DMS153 (cell line): ENCODE measurements around the gene PDLIM1.
A peak's percentile ranks its signal among the peaks of the same experiment; 100 is the strongest.
"Not testable (repeated sequence)": the region's sequence is repeated elsewhere in the genome, so short reads cannot be mapped to it uniquely, and the experiment has no call there.

Source experiments
- DNase-seq: peaks from one replicate; lab custom pipeline; 2025; lab: John Stamatoyannopoulos, UW

The PDLIM1 gene

DNA sequence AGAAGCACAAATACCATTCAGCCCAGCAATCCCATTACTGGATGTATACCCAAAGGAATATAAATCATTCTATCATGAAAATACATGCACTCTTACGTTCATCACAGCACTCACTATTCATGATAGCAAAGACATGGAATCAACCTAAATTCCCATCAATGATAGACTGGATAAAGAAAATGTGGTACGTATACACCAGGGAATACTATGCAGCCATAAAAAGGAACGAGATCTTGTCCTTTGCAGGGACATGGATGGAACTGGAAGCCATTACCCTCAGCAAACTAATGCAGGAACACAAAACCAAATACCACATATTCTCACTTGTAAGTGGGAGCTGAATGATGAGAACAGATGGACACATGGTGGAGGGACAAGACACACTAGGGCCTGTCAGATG, 50.7 kb downstream of the PDLIM1 start:
- DNase-seq: not testable (repeated sequence)

DNA sequence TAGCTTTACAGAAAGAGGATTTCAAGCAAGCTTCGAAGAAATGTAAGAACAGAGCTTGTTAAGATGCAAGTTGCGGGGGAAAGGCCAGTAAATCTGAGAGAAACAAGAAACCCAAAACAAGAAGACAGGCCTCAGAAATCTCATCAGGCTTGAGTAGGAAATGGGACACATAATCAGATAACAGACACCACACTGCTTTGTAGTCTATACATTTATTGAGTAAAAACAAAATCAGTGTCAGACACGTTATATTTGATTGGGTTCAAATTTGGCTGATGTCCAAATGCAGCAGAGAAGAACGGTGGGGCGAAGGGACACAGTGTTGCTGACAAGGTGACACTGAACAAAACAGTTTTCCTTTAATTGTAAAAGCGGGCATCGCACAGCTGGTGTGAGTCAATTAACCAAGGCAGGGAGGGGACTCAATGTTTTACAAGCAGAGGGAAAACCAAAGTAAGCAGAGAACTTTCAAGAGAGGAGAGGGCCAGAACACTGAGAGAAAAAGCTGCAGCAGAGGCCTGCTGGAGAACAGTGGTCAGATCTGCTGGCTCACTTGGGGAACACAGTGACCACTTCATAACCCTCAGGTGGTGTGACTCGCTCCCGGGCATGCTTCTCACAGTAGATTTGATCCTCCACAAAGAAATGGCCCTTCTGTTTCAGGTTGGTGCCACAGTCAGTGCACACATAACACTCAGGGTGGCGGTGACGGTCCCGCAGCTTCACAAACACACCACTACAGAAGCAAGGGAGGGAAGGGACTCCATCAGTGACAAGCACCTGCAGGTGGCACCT, 53.2 kb downstream of the PDLIM1 start:
- DNase-seq: no peak

DNA sequence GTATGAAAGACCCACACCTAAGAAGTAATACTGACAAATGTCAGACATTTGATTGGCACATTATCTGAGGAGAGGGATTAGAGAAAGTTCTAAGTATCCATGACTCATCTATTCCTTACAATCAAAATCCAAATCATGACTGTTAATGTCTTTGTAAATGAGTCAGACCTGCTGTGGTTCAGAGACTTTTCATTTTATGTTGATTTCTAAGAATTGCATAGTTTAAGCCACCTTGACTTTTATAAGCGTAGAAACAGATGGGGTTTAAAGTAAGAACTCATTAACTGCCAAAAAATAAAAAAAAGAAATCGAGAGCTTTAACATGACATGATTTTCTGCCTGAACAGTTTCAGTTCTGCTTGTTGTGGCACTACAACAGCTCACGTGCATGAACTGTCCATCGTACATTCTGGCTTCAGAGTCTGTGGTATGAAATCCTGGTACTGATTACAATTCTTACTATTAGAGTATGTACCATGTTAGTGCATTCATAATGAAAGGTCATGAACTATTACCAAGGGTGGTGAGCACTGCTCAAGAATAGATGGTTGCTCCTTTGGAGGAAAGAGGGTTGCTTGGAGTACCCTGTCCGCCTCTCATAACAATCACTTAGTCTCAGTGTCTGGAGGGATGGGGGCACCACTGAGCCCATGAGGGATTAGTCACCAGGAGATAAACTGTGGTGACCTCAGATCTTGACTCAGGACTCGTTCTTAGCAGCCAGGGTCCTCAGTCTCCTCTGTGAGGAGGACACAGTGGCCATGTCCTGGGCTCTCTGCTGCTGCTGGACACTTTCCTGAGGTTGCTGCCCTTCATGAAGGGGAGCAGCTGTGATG, 54.5 kb downstream of the PDLIM1 start:
- DNase-seq: no peak

DNA sequence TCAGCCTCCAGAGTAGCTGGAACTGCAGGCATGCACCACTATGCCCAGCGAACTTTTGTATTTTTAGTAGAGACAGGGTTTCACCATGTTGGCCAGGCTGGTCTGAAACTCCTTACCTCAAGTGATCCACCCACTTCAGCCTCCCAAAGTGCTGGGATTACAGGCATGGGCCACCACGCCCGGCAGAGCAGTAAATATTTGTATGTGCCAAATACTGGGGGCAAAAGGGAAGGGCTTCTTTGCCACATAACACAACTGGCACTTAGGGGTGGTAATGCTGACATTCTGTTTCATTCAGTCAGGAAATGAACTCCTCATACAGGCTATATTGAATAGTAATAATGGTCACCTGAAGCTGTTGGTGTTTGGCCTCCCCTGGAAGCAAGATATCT, 55.1 kb downstream of the PDLIM1 start:
- DNase-seq: no peak

DNA sequence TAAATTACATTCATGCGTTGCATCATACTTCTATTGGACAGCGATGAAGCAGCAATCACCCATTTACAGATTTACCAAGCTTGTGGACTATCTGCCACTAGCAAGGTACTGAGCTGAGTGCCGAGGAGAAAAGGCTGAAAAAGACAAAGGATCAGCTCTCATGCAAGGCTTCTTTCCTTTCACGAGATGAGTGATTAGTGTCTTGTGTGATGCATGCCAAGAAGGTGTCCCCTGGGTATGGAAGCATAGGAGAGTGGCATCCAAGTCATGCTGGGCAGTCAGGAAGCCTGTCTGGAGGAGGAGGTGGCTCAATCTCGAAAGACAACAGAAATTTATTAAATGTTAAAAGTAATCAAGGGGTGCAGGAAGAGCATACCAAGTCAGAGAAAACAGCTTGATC, 55.9 kb downstream of the PDLIM1 start:
- no peak for DNase-seq

DNA sequence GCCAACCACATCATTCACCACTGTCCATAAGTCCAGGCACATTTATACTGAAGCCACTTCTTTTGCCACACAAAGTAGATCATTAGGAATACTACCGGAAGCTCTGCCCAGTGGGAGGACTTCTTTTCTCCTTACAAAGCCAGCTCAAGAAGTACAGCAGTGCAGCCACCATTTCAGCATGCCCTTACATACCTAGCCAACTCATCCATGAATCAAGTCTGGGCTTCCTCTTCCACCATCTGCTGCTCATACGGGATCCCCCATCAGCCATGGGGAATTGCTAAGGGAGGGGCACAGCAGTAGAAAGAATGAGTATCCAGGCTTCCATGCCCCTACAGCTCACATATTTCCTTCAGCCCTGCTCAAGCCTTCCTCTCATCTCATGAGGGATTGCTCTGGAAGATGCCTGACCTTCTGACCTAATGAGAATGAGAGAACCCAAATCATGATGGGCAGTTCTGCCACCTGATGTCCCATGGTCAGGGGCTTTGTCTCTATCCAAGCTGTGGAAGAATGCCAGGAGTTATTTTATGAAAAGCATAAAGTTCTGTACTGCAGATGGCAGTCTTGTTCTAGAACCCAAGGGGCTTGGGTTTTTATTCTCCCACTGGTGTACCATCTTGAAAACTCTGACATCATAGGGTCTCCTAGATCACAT, 57.3 kb downstream of the PDLIM1 start:
- DNase-seq: no peak

DNA sequence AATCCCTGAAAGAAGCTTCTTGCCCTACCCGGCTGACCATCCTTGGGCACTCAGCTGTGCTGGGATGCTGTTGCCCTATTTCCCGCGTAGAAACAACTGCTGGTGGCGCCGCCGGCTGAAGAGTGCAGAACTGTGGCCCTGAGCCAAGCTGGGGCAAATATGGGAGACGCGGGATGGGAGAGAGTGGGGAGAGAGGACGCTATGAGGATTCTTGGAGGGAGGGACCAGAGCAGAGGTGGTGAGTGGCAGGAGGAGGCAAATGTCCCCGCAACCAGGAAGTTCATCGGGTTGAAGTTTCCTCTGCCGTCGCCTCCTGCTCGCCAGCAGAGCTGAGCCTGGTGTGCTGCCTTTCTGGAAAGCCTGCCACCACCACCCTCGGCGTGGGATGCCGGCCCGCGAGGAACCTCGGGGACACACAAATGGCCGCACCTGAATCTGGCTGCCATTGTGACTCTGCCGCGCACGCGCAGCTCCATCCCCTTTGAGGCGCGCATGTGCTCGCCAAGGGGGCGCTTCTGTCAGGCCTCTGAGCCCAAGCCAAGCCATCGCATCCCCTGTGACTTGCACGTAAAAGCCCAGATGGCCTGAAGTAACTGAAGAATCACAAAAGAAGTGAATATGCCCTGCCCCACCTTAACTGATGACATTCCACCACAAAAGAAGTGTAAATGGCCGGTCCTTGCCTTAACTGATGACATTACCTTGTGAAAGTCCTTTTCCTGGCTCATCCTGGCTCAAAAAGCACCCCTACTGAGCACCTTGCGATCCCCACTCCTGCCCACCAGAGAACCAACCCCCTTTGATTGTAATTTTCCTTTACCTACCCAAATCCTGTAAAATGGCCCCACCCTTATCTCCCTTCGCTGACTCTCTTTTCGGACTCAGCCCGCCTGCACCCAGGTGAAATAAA, 59.9 kb downstream of the PDLIM1 start:
- peak; percentile 41 for DNase-seq

DNA sequence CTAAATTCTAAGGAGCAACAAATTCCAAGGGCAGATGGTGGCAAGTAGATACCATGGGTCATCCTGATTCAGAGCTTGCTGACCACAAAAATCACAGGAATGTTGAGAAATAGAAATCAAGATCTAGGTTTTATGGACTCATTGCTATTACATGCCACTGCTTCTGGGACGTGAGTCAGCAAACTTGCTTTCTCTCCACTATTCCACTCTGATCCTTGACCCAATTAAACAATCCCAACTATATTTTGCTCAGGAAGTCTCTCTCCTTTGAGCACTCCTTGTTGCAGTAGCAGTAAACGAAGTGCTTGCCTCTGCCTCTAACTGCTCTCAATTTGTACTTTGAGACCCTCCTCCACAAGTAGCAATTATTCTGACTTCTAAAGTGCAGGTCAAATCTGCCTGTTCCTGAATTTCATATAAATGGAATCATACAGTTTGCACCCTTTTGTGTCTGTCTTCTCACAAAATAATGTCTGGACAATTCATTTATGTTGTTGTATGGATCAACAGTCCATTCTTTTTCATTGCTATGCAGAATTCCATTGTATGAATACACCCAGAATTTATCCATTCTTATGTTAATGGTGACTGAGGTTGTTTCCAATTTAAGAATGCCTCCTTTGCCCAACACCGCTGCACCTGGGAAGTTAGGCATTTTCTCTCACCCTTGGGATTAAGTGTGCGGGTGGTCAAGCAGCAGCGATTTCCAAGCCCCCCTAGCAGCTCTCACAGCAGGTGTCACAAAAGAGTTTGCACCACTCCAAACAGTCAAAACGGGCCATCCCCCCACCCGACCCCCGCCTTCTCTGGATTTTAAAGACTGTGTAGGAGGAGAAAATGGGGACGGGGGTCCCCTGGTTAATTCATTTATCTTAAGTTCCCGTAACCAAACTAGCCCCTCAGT, 60.8 kb downstream of the PDLIM1 start:
- no peak for DNase-seq

DNA sequence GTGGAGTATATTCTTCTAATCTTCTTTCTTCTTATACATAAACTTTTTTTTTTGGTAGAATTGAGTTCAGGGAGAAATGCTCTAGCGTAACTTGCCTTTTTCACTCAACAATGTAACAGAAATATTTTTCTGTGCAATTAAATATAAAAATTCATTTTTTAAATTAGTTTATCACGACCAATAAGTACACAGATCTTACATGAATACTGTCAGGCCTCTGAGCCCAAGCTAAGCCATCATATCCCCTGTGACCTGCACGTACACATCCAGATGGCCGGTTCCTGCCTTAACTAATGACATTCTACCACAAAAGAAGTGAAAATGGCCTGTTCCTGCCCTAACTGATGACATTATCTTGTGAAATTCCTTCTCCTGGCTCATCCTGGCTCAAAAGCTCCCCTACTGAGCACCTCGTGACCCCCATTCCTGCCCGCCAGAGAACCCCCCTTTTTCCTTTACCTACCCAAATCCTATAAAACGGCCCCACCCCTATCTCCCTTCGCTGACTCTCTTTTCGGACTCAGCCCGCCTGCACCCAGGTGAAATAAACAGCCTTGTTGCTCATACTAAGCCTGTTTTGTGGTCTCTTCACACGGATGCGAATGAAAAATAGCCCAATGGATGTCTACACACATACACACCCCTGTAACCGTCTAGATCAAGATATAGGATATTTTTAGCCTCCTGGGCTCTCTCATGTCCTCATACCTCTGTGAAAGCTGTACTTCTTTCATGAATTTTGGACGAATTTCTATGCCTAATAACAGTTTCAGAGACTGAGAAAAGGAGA, 61.7 kb downstream of the PDLIM1 start:
- DNase-seq: not testable (repeated sequence)

DNA sequence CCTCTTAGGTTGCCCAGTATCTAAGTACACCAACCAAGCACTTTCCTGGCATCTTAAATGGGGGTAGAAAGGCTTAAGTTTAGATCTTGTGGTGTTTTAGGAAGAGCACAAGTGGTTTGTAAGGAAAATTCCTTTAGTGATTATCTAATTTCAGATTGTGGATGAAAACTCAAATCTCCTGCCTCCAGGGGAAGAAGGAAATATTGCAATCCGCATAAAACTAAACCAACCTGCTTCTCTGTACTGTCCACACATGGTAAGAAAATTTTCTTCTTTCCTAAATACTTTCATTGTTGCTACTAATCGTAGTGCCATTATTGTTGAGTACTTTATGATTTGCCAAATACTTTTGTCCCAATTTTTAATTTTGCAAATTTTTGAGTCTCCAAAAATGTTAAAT, 65.7 kb downstream of the PDLIM1 start:
- no peak for DNase-seq

DNA sequence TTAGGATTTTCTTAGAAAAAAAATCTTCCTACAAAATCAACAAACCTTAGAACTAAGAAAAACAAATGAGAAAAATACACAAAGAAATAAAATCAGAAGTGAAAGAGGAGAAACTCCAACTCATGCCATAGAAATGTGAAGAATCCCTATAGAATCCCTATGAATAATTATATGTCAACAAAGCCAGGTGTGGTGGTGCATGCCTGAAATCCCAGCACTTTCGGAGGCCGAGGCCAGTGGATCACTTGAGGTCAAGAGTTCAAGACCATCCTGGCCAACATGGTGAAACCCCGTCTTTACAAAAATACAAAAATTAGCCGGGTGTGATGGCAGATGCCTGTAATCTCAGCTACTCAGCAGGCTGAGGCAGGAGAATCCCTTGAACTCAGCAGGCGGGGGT, 69.7 kb downstream of the PDLIM1 start:
- DNase-seq: no peak

DNA sequence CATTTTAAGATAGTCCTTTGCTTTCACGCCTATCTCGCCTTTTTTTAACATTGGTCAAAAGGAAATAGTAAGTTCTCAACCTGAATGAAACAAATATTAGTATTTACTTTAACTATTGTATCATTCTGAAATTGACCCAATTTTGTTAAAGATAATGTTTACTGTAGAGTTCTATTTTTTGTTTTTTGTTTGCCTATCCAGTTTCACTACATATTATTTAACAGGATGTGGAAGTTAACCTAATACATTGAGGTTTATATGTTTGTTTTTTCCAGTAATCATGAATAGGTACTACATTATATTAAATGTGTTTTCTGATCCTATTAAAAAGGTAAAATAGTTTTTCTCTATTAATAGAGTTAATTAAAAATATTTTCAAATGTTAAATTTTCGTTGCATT, 70.3 kb downstream of the PDLIM1 start:
- DNase-seq: no peak

DNA sequence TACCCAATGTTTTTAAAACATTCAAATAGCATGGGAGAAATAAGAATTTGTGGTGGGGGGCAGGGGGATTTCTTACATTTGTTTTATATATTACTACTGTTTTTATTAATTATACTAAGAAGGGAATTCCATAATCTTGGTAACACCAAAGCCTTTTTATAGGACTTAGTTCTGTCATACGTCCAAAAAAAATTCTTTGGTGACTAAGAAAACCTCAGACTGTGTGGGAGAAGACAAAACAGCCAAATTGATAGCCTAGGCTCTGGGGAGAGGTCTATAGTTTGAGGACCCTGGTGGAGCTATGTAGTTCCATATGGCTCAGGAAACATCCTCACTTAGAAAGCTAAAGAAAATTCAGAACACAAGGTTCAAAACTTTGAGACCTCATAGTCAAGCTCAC, 73.3 kb downstream of the PDLIM1 start:
- DNase-seq: no peak

DNA sequence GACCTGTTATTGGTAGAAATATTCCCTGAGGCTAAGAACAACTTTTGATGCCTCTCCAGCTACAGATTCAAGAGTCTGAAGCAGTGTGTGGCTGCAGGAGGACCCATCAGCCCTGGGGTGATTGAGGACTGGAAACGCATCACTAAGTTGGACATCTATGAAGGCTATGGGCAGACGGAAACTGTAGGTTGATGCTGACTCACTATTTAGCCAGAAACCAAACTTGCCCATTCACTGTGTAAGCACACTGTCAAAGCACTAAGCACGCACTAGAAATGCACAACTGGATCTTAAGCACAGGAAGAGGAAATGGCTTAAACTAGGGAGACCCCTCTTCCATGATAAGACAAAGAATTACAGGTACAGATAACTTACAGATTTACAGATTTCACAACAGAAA, 76.0 kb downstream of the PDLIM1 start:
- DNase-seq: peak; percentile 37

DNA sequence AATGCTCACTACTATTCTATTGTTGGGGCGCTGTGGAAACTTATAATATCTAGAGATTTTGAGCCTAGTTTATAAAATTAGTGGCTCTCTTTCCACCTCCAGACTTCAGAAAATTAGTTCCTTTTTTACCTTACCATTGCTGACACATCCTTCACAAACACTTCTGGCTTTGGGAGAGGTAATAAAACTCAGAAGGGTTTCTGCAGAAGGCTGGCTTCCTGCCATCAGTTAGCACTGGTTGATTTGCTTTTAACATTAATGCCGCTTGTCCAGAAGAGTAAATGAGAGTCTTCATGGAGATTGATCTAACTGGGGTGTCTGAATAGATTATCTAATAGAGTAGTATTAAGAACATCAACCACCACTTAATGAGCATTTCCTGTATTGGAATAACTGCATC, 76.4 kb downstream of the PDLIM1 start:
- DNase-seq: peak; percentile 71

DNA sequence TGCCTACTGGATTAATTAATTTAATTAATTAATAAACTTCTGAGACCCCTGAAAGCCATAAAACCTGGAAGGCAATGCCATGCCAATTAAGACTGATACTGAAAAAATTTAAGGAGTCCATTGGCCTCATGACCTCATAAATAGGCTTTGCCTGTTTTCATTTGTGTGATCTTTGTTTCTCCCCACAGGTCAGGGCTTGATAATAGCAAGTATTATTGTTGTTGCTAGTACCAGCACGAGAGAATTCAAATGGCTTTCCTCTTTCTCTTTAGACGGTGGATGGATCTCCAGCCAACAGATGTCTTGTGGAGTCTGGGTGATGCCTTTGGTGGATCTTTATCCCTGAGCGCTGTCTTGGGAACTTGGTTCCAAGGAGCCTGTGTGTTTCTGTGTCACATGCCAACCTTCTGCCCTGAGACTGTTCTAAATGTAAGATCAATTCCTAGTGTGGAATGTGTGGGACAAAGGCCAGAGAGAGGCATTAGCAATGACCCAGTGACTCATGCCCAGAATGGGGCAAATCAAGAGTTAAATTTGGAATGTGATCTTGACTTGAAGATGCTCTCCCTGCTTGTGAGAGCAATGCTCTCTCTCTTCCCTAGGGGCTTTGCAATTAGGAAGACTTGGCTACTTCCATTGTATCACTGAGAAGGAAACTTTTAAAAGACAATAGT, 79.1 kb downstream of the PDLIM1 start:
- DNase-seq: no peak

DNA sequence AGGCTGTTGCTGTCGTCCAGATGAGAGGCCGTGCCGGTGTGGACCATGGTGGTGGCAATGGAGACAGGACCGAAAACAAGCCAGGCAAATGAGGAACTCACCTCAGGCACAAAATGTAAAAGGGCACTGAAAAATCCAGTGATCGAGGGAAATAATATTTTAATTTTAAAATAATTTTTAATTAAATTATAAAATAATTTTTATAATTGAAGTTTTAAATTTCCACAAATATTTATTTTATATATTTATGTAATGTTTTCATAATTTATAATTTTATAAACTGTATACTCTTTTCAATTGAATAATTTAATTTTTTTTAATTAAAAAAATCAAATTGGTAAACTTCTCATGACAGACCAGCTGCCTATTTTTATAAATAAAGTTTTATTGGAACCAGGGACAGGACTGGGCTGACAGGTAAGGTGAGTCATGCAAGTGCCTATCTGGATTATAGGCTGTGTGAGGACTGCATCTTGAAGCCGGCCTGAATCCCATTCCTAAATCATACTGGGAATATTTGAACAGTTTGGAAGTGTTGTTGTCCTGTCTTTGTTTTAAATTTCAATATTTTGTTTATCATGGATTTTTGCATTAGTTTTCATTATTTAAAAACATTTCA, 81.2 kb downstream of the PDLIM1 start:
- DNase-seq: no peak

DNA sequence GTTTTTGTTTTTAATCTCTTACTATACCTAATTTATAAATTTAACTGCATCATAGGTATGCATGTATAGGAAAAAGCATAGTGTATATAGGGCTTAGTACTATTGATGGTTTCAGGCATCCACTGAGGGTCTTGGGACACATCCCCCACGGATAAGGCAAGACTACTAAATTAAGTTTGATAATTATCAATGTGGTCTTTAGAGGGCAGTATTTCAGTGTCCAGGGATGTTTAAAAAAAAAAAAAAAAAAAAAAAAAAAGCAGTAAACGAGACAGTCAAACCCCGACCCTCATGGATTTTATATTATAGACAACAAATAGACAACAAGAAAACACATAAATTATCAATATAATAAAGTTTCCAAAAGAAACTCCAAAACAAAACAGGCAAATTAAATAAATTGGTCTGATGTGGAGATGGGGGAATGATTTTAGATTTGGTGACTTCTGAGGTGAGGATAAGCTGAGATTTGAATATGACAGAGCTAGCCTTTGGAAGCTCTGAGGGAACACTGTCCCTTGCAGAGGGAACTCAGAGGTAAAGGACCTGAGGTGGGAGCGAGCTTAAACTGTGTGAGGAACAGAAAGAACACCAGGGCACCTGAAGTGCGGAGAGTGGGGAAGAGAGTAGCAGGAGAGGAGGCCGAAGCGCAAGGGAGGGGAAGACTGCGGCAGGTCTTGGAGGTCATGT, 82.0 kb downstream of the PDLIM1 start:
- no peak for DNase-seq
